ENCODE measurements around the gene F11. TPM values are rescaled to one million over a fixed set of nuclear protein-coding genes. Genes with fewer than 3 reads are reported as not detected.
"Not testable (repeated sequence)": the region's sequence is repeated elsewhere in the genome, so short reads cannot be mapped to it uniquely, and the experiment has no call there.

F11 gene
- total RNA-seq, 2 experiments from 2014 or later: not detected

- ChIA-PET POLR2A (no interaction called here), CTCF (no interaction called here)
- Mint-ChIP-seq H3K4me3 (no peak overlapping the region), H3K9me3 (no peaks in the 10 kb centered on the region), H3K36me3 (ENCODE audit: low read depth) (no peaks in the 10 kb centered on the region), H3K27ac (no peak overlapping the region), H3K4me1 (no peaks in the 10 kb centered on the region), H3K27me3 (no peaks in the 10 kb centered on the region)
- no peak for DNase-seq
Observed at GRCh38 chr4:186260504-186261448, 5.2 kb upstream of the F11 start.

DNA sequence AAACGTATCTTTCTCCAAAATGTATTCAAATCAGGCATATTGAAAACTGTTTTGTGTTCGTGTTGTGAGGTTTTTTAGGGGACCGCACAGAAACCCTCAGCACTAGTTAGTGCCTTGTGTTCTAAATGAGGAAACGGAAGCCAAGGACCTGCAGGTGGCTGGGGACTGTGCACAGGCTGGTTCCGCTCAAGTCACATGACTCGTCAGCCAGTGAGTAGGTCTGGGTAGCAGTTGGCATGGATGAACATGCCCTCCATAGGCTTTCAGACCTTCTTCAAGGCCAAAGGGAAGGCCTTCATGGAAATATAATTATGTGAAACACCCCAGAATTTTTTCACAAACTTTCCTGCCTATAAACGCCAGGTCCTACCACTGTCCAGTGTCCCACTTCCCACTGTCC, 1.3 kb upstream of the F11 start:
- no peaks in the 10 kb centered on the region for H3K4me1 Mint-ChIP-seq
- no peaks in the 10 kb centered on the region for H3K36me3 Mint-ChIP-seq (ENCODE audit: low read depth)
- DNase-seq: no peak
- CTCF ChIA-PET: no interaction called here
- no peak overlapping the region for H3K27ac Mint-ChIP-seq
- no peak overlapping the region for H3K4me3 Mint-ChIP-seq
- peaks cover 9% of the 10 kb centered on the region for H3K27me3 Mint-ChIP-seq
- no peaks in the 10 kb centered on the region for H3K9me3 Mint-ChIP-seq
- POLR2A ChIA-PET: no interaction called here

DNA sequence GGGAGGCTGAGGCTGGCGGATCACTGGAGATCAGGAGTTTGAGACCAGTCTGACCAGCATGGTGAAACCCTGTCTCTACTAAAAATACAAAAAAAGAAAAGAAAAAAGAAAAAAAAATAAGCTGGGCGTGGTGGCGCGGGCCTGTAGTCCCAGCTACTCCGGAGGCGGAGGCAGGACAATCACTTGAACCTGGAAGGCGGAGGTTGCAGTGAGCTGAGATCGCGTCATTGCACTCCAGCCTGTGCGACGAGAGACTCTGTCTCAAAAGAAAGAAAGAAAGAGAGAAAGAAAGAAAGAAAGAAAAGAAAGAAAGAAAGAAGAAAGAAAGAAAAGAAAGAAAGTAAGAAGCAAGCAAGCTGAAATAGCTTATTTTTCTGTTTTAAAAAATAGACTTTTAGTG, 739 bp upstream of the F11 start:
- POLR2A ChIA-PET; H3K9me3 Mint-ChIP-seq; CTCF ChIA-PET; H3K36me3 Mint-ChIP-seq (ENCODE audit: low read depth); DNase-seq; H3K27me3 Mint-ChIP-seq; H3K4me1 Mint-ChIP-seq; H3K27ac Mint-ChIP-seq; H3K4me3 Mint-ChIP-seq: not testable (repeated sequence)

- H3K4me3 Mint-ChIP-seq: no peak overlapping the region
- ChIA-PET POLR2A (no interaction called here), CTCF (no interaction called here)
- H3K36me3 Mint-ChIP-seq (ENCODE audit: low read depth): no peaks in the 10 kb centered on the region
- no peaks in the 10 kb centered on the region for H3K9me3 Mint-ChIP-seq
- H3K27ac Mint-ChIP-seq: no peak overlapping the region
- DNase-seq: no peak
- no peaks in the 10 kb centered on the region for H3K4me1 Mint-ChIP-seq
- peaks cover 9% of the 10 kb centered on the region for H3K27me3 Mint-ChIP-seq
Observed at GRCh38 chr4:186266729-186267456, 904 bp downstream of the F11 start.

DNA sequence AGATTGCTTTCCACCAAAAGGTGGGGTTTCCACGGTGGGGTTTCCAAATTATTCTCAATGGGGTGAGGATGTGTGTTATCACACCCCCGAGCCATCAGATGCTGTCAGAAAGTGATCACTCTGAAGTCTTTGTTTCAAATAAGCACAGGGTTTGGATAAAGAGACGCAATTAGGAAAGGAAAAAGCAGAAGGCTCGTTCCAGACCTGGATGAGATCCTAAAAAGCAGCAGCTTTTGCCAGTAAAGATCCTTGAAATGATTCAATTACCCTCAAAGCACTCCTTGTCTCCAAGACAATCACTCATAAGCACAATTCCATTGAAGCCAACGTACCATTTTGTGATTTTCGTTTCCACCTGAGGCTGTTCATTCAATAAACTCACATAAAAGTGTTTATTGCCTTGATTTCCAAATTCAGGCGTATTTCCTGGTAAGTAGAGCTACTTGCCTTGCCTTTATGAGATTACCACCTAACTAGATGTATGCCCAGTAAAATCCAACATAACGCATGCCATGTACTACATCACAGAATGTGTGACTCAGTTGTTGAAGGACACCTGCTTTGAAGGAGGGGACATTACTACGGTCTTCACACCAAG, 5.2 kb downstream of the F11 start:
- Mint-ChIP-seq H3K4me1 (no peaks in the 10 kb centered on the region), H3K27ac (no peak overlapping the region), H3K27me3 (peaks cover 9% of the 10 kb centered on the region), H3K4me3 (no peak overlapping the region), H3K36me3 (ENCODE audit: low read depth) (no peaks in the 10 kb centered on the region), H3K9me3 (no peaks in the 10 kb centered on the region)
- ChIA-PET POLR2A (no interaction called here), CTCF (no interaction called here)
- DNase-seq: no peak

DNA sequence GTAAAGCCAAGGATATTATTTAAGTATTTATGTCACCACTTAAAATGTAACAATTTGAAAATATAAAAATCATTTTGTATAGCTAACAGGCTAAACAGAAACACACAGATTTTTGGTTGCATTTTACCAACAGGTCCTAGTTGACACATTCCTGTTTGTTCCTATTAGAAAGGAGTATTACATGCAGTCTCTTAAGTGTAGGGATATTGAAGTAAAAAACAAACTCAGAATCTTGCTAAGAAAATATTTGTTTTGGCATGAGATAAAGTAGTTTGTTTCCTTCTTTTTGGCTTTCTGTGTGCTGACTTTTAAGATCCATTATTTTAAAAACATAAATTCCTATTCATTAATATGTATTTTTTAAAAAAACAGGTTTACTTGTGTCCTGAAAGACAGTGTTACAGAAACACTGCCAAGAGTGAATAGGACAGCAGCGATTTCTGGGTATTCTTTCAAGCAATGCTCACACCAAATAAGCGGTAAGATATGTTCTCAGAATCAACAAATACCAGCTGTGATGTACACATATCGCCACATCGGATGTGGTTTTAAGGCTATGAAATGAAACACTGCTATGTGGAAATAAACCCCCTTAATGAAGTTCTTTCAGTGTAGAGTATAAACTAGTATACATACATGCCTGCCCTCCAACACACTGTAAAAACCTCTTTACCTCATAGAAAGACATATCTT, 6.9 kb downstream of the F11 start:
- no peak for DNase-seq
- Mint-ChIP-seq H3K4me1 (no peaks in the 10 kb centered on the region), H3K27me3 (no peaks in the 10 kb centered on the region), H3K27ac (no peak overlapping the region), H3K4me3 (no peak overlapping the region), H3K9me3 (no peaks in the 10 kb centered on the region), H3K36me3 (ENCODE audit: low read depth) (no peaks in the 10 kb centered on the region)
- POLR2A ChIA-PET: no interaction called here
- CTCF ChIA-PET: no interaction called here

GRCh38 chr4:186273392-186273789, 7.4 kb downstream of the F11 start:
- H3K4me1 Mint-ChIP-seq; H3K27me3 Mint-ChIP-seq; H3K9me3 Mint-ChIP-seq; DNase-seq; H3K36me3 Mint-ChIP-seq (ENCODE audit: low read depth); H3K27ac Mint-ChIP-seq; CTCF ChIA-PET; POLR2A ChIA-PET; H3K4me3 Mint-ChIP-seq: not testable (repeated sequence)

DNA sequence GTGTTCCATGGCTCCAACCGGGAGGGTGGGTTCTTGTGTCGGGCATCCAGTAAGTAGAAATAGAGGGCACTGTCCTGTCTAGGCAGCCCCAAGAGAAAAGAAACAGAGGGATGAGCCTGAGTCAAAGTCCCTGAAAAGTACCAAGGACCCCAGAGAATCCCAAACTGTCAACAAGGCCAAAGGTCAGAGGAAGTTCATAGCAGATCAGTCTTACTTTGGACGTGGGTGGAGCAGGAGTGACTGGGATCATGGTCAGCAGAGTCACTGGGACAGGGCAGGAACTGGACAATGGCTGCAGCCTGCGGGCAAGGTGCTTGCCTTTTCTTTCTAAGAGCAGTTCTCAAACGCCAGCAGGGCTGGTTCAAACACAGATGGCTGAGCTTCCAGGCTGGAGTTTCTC, 17.3 kb downstream of the F11 start:
- Mint-ChIP-seq H3K36me3 (ENCODE audit: low read depth) (no peaks in the 10 kb centered on the region), H3K4me3 (no peak overlapping the region), H3K9me3 (no peaks in the 10 kb centered on the region), H3K4me1 (no peaks in the 10 kb centered on the region), H3K27ac (no peak overlapping the region), H3K27me3 (no peaks in the 10 kb centered on the region)
- no peak for DNase-seq
- POLR2A ChIA-PET: no interaction called here
- CTCF ChIA-PET: no interaction called here

GRCh38 chr4:186285147-186285546, 19.2 kb downstream of the F11 start:
- CTCF ChIA-PET: no interaction called here
- Mint-ChIP-seq H3K4me1 (no peaks in the 10 kb centered on the region), H3K4me3 (no peak overlapping the region), H3K36me3 (ENCODE audit: low read depth) (no peaks in the 10 kb centered on the region), H3K9me3 (no peaks in the 10 kb centered on the region), H3K27me3 (no peaks in the 10 kb centered on the region), H3K27ac (no peak overlapping the region)
- POLR2A ChIA-PET: no interaction called here
- no peak for DNase-seq

DNA sequence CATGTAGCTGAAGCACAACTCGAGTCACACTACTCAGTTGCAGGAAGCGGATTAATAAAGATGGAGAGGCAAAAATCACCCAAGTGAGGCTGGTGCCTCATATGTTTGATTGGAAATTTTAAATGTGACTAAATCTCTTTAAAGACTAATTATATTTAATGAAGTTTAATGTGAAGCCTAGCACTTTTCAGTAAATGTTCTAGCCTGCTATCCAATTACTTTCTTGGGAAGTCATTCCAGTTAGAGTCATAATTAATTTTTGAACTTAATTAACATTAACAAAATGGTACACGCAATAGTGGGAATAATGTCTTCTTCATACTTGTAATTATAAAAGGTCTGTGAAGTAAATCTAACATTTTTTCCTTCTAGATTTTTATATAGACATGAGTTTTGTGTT, 20.6 kb downstream of the F11 start:
- POLR2A ChIA-PET: no interaction called here
- H3K4me1 Mint-ChIP-seq: no peaks in the 10 kb centered on the region
- no peak overlapping the region for H3K27ac Mint-ChIP-seq
- H3K27me3 Mint-ChIP-seq: no peaks in the 10 kb centered on the region
- H3K9me3 Mint-ChIP-seq: no peaks in the 10 kb centered on the region
- H3K4me3 Mint-ChIP-seq: no peak overlapping the region
- no peaks in the 10 kb centered on the region for H3K36me3 Mint-ChIP-seq (ENCODE audit: low read depth)
- DNase-seq: no peak
- CTCF ChIA-PET: interaction anchor here (0.6 kb wide), 1 partner anchor 10 kb away, joined by 3 read pairs; no protein-coding TSS in a partner anchor

GRCh38 chr4:186291256-186291890, 25.4 kb downstream of the F11 start:
- no peaks in the 10 kb centered on the region for H3K9me3 Mint-ChIP-seq
- no peak overlapping the region for H3K4me3 Mint-ChIP-seq
- H3K4me1 Mint-ChIP-seq: no peaks in the 10 kb centered on the region
- POLR2A ChIA-PET: no interaction called here
- no peak overlapping the region for H3K27ac Mint-ChIP-seq
- no peak for DNase-seq
- H3K27me3 Mint-ChIP-seq: no peaks in the 10 kb centered on the region
- CTCF ChIA-PET: no interaction called here
- no peaks in the 10 kb centered on the region for H3K36me3 Mint-ChIP-seq (ENCODE audit: low read depth)

- H3K9me3 Mint-ChIP-seq: no peaks in the 10 kb centered on the region
- ChIA-PET POLR2A (no interaction called here), CTCF (no interaction called here)
- H3K27me3 Mint-ChIP-seq: peaks cover 10% of the 10 kb centered on the region
- H3K36me3 Mint-ChIP-seq (ENCODE audit: low read depth): no peaks in the 10 kb centered on the region
- H3K27ac Mint-ChIP-seq: no peak overlapping the region
- no peaks in the 10 kb centered on the region for H3K4me1 Mint-ChIP-seq
- no peak overlapping the region for H3K4me3 Mint-ChIP-seq
- no peak for DNase-seq
Observed at GRCh38 chr4:186294160-186294559, 28.2 kb downstream of the F11 start.

DNA sequence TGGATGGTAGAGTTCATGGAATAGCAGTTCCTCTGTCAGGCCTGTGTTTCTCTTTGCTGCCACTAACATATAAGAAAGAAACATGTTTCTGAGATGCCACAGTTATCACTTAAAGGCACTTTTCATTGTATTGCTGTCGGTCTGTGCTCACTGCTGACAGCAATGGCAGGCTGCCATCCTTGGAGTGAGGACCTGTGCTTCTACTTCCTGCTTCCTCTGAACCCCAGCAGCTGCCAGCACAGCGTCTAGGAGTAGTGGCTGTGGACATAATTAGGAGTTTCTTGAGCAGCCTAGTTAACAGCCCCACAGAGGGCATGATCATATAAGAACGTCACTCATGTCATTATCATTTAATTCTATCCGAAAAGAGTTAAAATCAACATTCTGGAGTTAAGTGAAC, 30.5 kb downstream of the F11 start:
- DNase-seq: no peak
- Mint-ChIP-seq H3K9me3 (no peaks in the 10 kb centered on the region), H3K27me3 (peaks cover 16% of the 10 kb centered on the region), H3K27ac (no peak overlapping the region), H3K4me1 (no peaks in the 10 kb centered on the region), H3K4me3 (no peak overlapping the region), H3K36me3 (ENCODE audit: low read depth) (no peaks in the 10 kb centered on the region)
- ChIA-PET CTCF (interaction anchor here (1.2 kb wide), 1 partner anchor 12 kb away, joined by 5 read pairs; no protein-coding TSS in a partner anchor), POLR2A (no interaction called here)

Measured in activated CD4-positive, alpha-beta T cell treated with anti-CD3 and anti-CD28 coated beads, Interleukin-2, amount 10 ng/mL, durations not matched to agents 7 days and 5 days (primary cell).